Cerebellar nuclear complex (tissue), 1 donor: ENCODE data around the gene BLOC1S4.

Experiments used
- DNase-seq, 2 experiments: peaks; one replicate each; lab custom pipeline; 2025; lab: John Stamatoyannopoulos, UW

Gene BLOC1S4

DNA sequence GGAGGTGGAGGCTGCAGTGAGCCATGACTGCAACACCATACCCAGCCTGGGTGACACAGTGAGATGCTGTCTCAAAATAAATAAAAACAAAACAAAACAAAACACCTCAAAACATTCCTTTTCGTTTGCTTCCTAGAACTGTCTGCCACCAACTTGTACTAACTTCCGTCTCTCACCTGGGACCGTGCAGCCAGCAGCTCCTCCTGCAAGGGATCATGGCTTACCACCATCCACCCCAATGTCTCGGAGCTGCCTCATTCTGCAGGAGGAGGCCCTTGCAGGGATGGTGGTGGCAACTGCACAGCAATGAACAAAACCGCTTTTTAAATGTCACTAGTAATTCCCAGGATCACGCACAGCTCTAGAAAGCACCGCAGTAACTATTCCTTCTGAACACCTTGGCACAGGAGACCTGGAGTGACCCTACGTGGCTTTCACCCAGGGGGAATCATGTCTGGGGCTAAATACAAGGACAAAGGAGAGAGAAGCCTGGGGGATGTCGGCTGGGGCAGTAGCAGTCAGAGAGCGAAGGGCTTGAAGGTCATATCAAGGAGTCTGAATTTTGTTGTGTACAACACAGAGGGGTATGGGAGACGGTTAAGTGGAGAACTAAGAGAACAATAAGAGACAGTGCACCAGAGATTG lies 49.1 kb downstream of the BLOC1S4 start:
- no peak for DNase-seq

DNA sequence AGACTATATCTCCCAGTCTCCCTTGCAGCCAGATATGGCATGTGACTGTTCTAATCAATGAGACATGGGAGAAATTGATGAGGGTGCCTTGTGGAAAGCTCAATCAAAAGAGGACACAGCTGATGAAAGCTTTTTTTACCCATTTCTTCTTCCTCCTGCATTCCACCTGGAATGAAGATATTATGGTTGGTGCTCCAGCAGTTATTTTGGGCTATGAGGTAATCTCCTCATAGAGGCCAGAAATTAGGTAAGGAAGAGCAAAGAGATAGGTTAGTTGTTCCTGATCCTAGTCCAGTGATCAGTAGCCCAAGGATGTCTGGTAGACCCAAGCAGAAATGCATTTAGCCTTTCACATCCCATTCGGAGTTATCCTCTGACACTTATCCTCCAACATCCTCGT lies 49.7 kb downstream of the BLOC1S4 start:
- no peak for DNase-seq
